Panc1 (cell line): ENCODE measurements around the gene MCM3AP. TPM values are rescaled to one million over a fixed set of nuclear protein-coding genes. Genes with fewer than 3 reads are reported as not detected.

ENCODE experiments used
- ATAC-seq: fragments of 200-7000 bp; cut with Tn5 transposase; 2 replicates; pipeline ENCODE4 v1.9.1; 2020; ENCODE audit warnings: mild to moderate bottlenecking, moderate library complexity
- BruUV-seq: library from RNA; stranded (reverse); fragments of 400-500 nt; replicated peaks from 2 replicates; lab custom pipeline; 2021; lab: Mats Ljungman, UMichigan
- CTCF ChIA-PET: fragments of 300-600 bp; sonication (Branson Sonifier 250); formaldehyde crosslinking; loops from one replicate; lab custom pipeline; 2022; ENCODE audit warnings: antibody characterized with exemption; lab: Charles Lee
- POLR2A ChIA-PET: fragments of 300-600 bp; sonication (Branson Sonifier 250); formaldehyde crosslinking; loops from one replicate; lab custom pipeline; 2022; ENCODE audit warnings: antibody characterized with exemption; lab: Charles Lee
- DNase-seq: peaks from one replicate; pipeline ENCODE4 v3.0.0-alpha.2; 2010; ENCODE audit warnings: low read depth, low spot score
- H3K27ac ChIP-seq: 2 replicates; pipeline ENCODE4 v1.5.1; 2011; ENCODE audit warnings: mild to moderate bottlenecking, low read length, inconsistent platforms
- H3K27me3 ChIP-seq: fragments of 200-500 bp; sonication (Bioruptor generic); 2 replicates; pipeline ENCODE4 v1.6.0; 2014; ENCODE audit warnings: low read length, inconsistent platforms; ENCODE audit not compliant: control insufficient read depth, insufficient read depth
- H3K36me3 ChIP-seq: fragments of 200-500 bp; sonication (Bioruptor generic); 2 replicates; pipeline ENCODE4 v1.5.1; 2014; ENCODE audit warnings: inconsistent platforms, mild to moderate bottlenecking, low read length, moderate library complexity; ENCODE audit not compliant: control insufficient read depth, insufficient read depth
- H3K4me1 ChIP-seq: 2 replicates; pipeline ENCODE4 v1.5.1; 2011; ENCODE audit warnings: inconsistent platforms, mild to moderate bottlenecking, low read length, moderate library complexity; ENCODE audit not compliant: control insufficient read depth, insufficient read depth
- H3K4me3 ChIP-seq, 2 experiments: 2 replicates each; pipeline ENCODE4 v1.5.1; 2011 to 2012; ENCODE audit warnings: low read depth in 2 of 2, low read length in 2 of 2, mild to moderate bottlenecking in 2 of 2, inconsistent platforms in 1 of 2, moderate library complexity in 1 of 2
- H3K9me3 ChIP-seq: fragments of 200-500 bp; sonication (Bioruptor generic); 2 replicates; pipeline ENCODE4 v1.5.1; 2014; ENCODE audit warnings: low read depth, mild to moderate bottlenecking, inconsistent platforms, low read length, moderate library complexity; ENCODE audit not compliant: control insufficient read depth, insufficient read depth
- CTCF ChIP-seq: fragments of 450-650 bp; IDR thresholded peaks from 2 replicates; pipeline ENCODE4 v1.5.1; 2017; ENCODE audit warnings: mild to moderate bottlenecking
- POLR2AphosphoS5 ChIP-seq: IDR thresholded peaks from 2 replicates; pipeline ENCODE4 v1.6.1; 2012; ENCODE audit warnings: mild to moderate bottlenecking, low read depth, low read length, moderate library complexity
- REST ChIP-seq, 2 experiments: IDR thresholded peaks; 2 replicates each; pipeline ENCODE4 v1.6.1; 2011 to 2012; ENCODE audit warnings: low read depth in 2 of 2, control low read depth in 1 of 2, low read length in 1 of 2, mild to moderate bottlenecking in 1 of 2, moderate library complexity in 1 of 2; ENCODE audit not compliant: insufficient read depth in 1 of 2
- SIN3A ChIP-seq: IDR thresholded peaks from 2 replicates; pipeline ENCODE4 v1.6.1; 2012; ENCODE audit warnings: low read depth, mild to moderate bottlenecking, low read length, moderate library complexity, borderline replicate concordance; ENCODE audit not compliant: insufficient read depth
- TCF7L2 ChIP-seq: IDR thresholded peaks from 2 replicates; pipeline ENCODE4 v1.6.1; 2011; ENCODE audit warnings: mild to moderate bottlenecking, low read depth, low read length, inconsistent platforms
- in situ Hi-C: cut with HindIII; loops from 2 replicates; pipeline ENCODE4 v1.10.0; 2016; ENCODE audit warnings: low sequenced_read_pairs, low pct_unique_long_range_greater_than_20kb
- intact Hi-C: fragments of 100-400 bp; cut with micrococcal nuclease; formaldehyde crosslinking; loops from one replicate; pipeline ENCODE4 v1.10.0; 2022; ENCODE audit not compliant: unreplicated experiment
- total RNA-seq: library from RNA; stranded (reverse); gene quantifications from one replicate; pipeline ENCODE4 v1.2.1, GENCODE V29; 2021; ENCODE audit not compliant: unreplicated experiment

Gene MCM3AP
- total RNA-seq, 1 experiment from 2014 or later = 95.0 TPM

- no peaks in the 10 kb centered on the region for H3K4me1 ChIP-seq
- H3K9me3 ChIP-seq = no peaks in the 10 kb centered on the region
- no peaks in the 10 kb centered on the region for H3K36me3 ChIP-seq
- ATAC-seq = no peak
- BruUV-seq = no TSS peak
- H3K27ac ChIP-seq = no peak overlapping the region
- H3K27me3 ChIP-seq = no peaks in the 10 kb centered on the region
- POLR2A ChIA-PET = no interaction called here
- intact Hi-C loops = no loop called here
- in situ Hi-C loops = no loop called here
- CTCF ChIA-PET = no interaction called here
- DNase-seq = no peak
- no peak for TF ChIP-seq REST (IDR thresholded peaks at IDR 0.05; ENCODE audit: insufficient read depth in 1 of 2, low read depth in 2 of 2, low read length in 1 of 2)
- no peak for TF ChIP-seq SIN3A
- no peak for TF ChIP-seq CTCF
- no peak for TF ChIP-seq TCF7L2
- TF ChIP-seq POLR2AphosphoS5 = no peak
- no peak overlapping the region for H3K4me3 ChIP-seq
These were observed 19.0 kb upstream of the MCM3AP start for GRCh38 chr21:46304437-46304836.

- Histone ChIP-seq H3K4me3 (no peak overlapping the region), H3K4me1 (no peaks in the 10 kb centered on the region), H3K36me3 (no peaks in the 10 kb centered on the region), H3K9me3 (no peaks in the 10 kb centered on the region), H3K27me3 (no peaks in the 10 kb centered on the region), H3K27ac (no peak overlapping the region)
- ATAC-seq (no peak), DNase-seq (no peak)
- ChIA-PET CTCF (no interaction called here), POLR2A (no interaction called here)
- in situ Hi-C loops = no loop called here
- no peak for TF ChIP-seq POLR2AphosphoS5
- no peak for TF ChIP-seq SIN3A
- TF ChIP-seq TCF7L2 = no peak
- TF ChIP-seq REST (IDR thresholded peaks at IDR 0.05; ENCODE audit: insufficient read depth in 1 of 2, low read depth in 2 of 2, low read length in 1 of 2) = no peak
- no peak for TF ChIP-seq CTCF
- intact Hi-C loops = no loop called here
- BruUV-seq = no TSS peak
These were observed 16.3 kb upstream of the MCM3AP start for GRCh38 chr21:46301759-46302158.
